ENCODE results near the gene RPL18A. TPM values are rescaled to one million over a fixed set of nuclear protein-coding genes. Genes with fewer than 3 reads are reported as not detected.
"Not testable (repeated sequence)": the region's sequence is repeated elsewhere in the genome, so short reads cannot be mapped to it uniquely, and the experiment has no call there.

Gene RPL18A
- total and polyA plus RNA-seq, 2 of the 4 experiments (the other 2 are of a cell fraction), result 1,351 to 1,735 TPM

- CTCF ChIA-PET; H2AK9ac ChIP-seq (replicated peaks; ENCODE audit: low read depth, low read length, poor library complexity); POLR2A ChIA-PET (ENCODE audit: unreplicated experiment); H3K18ac ChIP-seq (ENCODE audit: low read depth, low read length); H3K79me1 ChIP-seq (ENCODE audit: low read depth in 1 of 2, low read length in 2 of 2); H3K9me3 ChIP-seq (ENCODE audit: control insufficient read depth, insufficient read depth, low read length); H3K4me2 ChIP-seq (ENCODE audit: low read depth, low read length); H4K91ac ChIP-seq (ENCODE audit: insufficient read depth, low read depth, low read length); H3K36me3 ChIP-seq (ENCODE audit: control insufficient read depth, insufficient read depth, low read length); H3K4ac ChIP-seq (ENCODE audit: low read depth, low read length); H2AFZ ChIP-seq (replicated peaks; ENCODE audit: low read length, poor library complexity); dilution Hi-C loops (cut with HindIII; ENCODE audit: low sequenced_read_pairs, unreplicated experiment); ATAC-seq (ENCODE audit: low read depth); H3K9ac ChIP-seq (ENCODE audit: low read depth, low read length); H2BK5ac ChIP-seq (ENCODE audit: low read depth, low read length, poor library complexity, severe bottlenecking); H3K23ac ChIP-seq (ENCODE audit: low read depth, low read length); intact Hi-C loops (cut with micrococcal nuclease); H4K5ac ChIP-seq (ENCODE audit: low read depth, low read length); BruUV-seq (replicated peaks); H3K14ac ChIP-seq (replicated peaks; ENCODE audit: low read depth, low read length); H2BK120ac ChIP-seq (ENCODE audit: low read depth, low read length); in situ Hi-C loops (cut with MboI; ENCODE audit: low sequenced_read_pairs); H2BK20ac ChIP-seq (ENCODE audit: low read depth, low read length); H3K4me3 ChIP-seq (ENCODE audit: insufficient read depth, low read depth, low read length); H4K8ac ChIP-seq (ENCODE audit: low read depth in 2 of 2, low read length in 2 of 2); H3K9me1 ChIP-seq (ENCODE audit: insufficient read depth, low read length); H3K27ac ChIP-seq (ENCODE audit: insufficient read depth, low read length); H3K4me1 ChIP-seq (ENCODE audit: control insufficient read depth, insufficient read depth, low read length); H2AK5ac ChIP-seq (ENCODE audit: low read depth, low read length); H3K27me3 ChIP-seq (ENCODE audit: control insufficient read depth, insufficient read depth, low read length); H4K20me1 ChIP-seq (ENCODE audit: insufficient read depth, low read length); H3K56ac ChIP-seq (ENCODE audit: extremely low read depth, insufficient read depth, low read length); H2BK15ac ChIP-seq (ENCODE audit: low read depth, low read length); DNase-seq: not testable (repeated sequence)
- WGBS, 2 experiments (ENCODE audit: extremely low coverage in 2 of 2, insufficient read length in 1 of 2), result no CpG with 5 or more reads among the region's 4 CpGs
Measured at GRCh38 chr19:17887221-17887620, 27.5 kb downstream of the RPL18A start.
